ENCODE measurements around the gene SMARCA1.

- TF ChIP-seq CTCF (IDR thresholded peaks at IDR 0.05; ENCODE audit: low read depth, low read length) (no peak), POLR2A (IDR thresholded peaks at IDR 0.05; ENCODE audit: extremely low read depth, insufficient read length) (no peak)
These were observed 89.3 kb downstream of the SMARCA1 start for GRCh38 chrX:129433945-129434344.

All from NB4 (cell line).